Measurements from ENCODE around the gene OTOG.
A peak's percentile ranks its signal among the peaks of the same experiment; 100 is the strongest.
"Not testable (repeated sequence)": the region's sequence is repeated elsewhere in the genome, so short reads cannot be mapped to it uniquely, and the experiment has no call there.

The OTOG gene

DNA sequence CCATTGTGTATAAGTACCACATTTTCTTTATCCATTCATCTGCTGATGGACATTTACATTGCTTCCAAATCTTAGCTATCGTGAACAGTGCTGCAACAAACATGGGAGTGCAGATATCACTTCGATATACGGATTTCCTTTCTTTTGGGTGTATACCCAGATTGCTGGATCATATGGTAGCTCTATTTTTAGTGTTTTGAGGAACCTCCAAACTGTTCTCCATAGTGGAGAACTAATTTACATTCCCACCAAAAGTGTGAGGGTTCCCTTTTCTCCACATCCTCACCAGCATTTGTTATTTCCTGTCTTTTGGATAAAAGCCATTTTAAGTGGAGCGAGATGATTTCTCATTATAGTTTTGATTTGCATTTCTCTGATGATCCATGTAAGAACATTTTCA, 75.7 kb downstream of the OTOG start:
- DNase-seq (ENCODE audit: low spot score); FAIRE-seq: not testable (repeated sequence)

DNA sequence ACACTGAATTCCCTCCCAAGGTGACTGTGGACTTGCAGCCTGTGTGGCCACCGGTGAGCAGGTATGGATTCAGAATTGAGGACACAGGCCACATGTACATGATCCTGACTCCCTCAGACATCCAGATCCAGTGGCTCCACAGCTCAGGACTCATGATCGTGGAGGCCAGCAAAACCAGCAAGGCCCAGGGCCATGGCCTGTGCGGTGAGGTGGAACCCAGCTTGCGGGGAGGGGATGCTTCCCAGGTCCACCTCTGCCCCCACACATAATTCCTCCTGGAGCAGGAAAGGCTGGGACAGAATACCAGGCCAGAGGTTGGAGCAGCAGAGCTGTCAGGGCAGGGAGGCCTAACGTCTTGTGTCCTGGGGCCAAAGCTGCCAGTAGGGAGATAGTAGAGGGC, 82.1 kb downstream of the OTOG start:
- DNase-seq (ENCODE audit: low spot score) (no peak), FAIRE-seq (no peak)

DNA sequence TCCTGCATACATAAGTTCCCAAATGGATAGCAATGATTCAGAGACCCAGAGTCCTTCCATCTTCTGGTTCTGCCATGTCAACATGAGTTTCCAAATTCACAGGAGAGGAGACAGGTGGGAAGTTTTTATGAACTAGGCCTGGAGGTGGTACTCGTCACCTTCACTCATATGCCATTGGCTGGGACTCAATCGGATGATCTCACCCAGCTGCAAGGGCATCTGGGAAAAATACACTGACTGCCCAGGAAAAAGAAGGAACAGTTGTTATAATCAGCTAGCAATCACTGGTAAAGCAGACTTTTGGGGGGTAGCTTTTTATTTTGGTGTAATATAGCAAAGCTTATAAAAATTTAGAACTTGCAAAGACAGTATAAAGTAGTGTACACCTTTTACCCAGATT, 83.9 kb downstream of the OTOG start:
- no peak for DNase-seq (ENCODE audit: low spot score)
- no peak for FAIRE-seq

DNA sequence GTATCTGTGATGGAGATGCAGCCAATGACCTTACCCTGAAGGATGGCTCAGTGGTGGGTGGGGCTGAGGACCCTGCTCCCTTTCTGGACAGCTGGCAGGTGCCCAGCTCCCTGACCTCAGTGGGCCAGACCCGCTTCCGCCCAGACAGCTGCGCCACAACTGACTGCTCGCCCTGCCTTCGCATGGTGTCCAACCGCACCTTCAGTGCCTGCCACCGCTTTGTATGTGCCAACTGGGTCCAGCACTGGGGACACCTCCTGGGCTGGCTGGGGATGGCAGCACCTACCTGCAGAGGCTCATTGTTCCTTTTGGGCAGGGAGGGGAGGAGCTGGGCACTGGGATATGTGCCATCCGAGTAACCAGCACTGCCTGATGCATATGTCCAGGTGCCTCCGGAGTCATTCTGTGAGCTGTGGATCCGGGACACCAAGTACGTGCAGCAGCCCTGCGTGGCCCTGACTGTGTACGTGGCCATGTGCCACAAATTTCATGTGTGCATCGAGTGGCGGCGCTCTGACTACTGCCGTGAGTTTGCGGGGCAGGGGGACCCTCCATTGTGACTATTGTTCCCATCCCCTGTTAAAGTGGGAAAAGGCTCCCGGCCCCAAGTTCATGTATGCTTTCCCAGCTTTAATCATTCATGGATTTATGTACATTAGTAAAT, 84.8 kb downstream of the OTOG start:
- DNase-seq (ENCODE audit: low spot score) (no peak), FAIRE-seq (no peak)

DNA sequence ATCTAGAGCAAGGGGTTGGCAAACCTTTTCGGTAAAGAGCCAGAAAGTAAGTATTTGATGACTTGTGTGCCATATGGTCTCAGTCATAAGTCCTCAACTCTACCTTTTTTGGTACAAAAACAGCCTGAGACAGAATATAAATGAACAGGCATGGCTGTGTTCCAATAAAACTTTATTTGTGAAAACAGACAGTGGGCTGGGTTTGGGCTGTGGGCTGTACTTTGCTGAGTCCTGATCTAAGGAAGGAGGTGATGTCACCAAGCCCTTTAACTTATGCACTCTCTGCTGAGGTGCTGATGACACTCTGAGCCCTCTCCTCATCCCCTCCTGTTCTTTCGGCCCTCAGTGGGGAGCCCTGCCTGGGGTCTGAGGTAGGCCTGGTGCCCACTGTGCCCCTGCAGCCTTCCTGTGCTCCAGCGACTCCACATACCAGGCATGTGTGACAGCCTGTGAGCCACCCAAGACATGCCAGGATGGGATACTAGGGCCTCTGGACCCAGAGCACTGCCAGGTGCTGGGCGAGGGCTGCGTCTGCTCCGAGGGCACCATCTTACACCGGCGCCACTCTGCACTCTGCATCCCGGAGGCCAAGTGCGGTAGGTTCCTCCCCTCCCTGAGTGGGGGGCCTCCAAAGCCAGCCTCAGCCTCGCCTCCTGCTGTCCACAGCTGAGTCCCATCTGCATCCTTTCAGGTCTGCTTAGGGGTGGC, 86.4 kb downstream of the OTOG start:
- FAIRE-seq (no peak), DNase-seq (ENCODE audit: low spot score) (no peak)

DNA sequence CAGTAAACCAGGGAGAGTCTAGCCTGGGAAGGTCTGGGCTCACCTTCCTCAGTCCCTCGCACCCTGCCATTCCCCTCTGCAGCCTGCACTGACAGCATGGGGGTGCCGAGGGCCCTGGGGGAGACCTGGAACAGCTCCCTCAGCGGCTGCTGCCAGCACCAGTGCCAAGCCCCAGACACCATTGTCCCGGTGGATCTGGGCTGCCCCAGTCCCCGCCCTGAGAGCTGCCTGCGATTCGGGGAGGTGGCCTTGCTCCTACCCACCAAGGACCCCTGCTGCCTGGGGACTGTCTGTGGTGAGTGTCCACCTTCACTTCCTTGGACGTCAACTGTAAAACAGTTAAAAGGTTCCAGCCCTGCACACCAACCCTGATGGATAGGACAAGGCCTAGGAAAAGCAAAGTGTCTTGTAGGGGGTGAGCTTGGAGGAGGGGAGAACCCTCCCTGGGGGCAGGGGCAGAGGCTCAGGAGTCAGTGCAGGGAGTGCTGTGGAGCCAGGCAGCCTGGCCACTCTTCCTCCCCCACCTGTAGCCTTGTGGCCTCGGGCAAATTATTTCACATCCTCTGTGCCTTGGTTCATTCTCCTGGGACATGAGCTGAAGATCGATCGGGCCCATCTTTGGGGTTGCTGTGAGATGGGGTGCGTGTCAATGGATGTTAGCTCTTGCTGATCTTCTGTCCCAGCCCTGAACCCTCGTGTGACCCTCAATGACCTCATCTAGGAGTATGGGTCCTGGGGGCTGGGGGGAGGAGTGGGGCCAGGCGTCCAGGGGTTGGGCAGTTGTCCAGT, 87.1 kb downstream of the OTOG start:
- FAIRE-seq (no peak), DNase-seq (ENCODE audit: low spot score) (no peak)

DNA sequence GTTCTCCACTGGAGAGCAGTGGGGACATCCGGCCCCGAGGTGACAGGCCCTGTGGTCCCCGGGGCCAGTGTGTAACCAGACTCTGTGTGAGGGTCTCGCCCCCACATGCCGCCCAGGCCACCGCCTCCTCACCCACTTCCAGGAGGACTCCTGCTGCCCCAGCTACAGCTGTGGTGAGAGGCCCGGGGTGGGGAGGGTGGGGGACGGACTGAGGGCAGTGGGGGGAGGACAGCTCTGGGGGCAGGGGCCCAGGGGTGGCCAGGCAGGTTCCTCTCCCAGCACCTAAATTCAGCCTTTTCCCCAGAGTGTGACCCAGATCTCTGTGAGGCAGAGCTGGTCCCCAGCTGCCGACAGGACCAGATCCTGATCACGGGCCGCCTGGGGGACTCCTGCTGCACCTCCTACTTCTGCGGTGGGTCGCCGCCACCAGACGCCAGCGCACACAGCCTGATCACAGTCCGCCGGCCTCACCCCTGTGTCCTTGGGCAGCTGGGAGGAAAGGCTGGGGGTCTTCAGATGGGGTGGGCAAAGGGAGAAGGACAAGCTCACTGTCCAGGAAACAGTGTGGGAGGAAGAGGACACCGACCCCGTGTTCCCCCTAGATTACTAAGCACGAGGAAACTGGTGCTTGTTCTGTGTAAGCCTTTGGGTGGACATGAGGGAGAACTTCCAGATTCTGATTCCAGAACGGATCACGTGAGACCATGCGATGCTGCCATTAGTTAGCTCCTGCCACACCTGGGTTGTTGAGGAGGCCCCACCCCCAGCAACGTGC, 87.9 kb downstream of the OTOG start:
- FAIRE-seq = no peak
- peak; percentile 1 for DNase-seq (ENCODE audit: low spot score)

DNA sequence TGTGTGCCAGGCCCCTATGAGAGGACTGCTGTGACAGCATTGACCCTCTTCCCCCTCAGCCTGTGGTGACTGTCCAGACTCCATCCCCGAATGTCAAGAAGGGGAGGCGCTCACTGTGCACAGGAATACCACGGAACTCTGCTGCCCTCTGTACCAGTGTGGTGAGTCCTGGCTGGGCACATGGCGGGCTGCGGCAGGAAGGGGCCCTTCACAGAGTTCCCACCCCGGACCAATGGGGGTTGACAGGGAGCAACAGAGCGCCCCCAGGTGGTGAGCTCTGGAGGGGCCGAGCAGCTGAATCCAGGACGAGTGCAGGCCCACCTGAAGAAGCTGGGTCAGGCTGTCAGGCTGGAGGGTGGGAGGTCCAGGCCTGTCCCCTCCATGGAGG, 88.5 kb downstream of the OTOG start:
- DNase-seq (ENCODE audit: low spot score) (no peak), FAIRE-seq (no peak)

DNA sequence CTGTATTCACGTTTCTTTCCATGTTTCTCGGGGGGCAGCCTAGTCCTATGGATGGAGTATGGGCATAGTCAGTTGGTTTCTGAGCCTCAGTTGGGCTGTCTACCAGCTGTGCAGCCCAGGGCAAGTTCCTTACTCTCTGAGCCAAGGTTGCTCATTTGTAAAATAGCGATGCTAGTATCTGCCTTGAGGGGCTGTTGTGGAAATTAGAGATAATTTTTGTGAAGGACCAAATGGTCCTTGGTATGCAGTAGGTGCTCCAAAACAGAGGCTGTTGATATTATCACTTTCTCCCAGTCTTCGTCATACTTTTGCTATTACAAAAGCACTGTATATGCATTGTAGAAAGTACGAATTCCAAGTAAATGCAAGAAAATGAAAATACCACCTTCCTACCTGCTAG, 89.7 kb downstream of the OTOG start:
- no peak for FAIRE-seq
- no peak for DNase-seq (ENCODE audit: low spot score)

DNA sequence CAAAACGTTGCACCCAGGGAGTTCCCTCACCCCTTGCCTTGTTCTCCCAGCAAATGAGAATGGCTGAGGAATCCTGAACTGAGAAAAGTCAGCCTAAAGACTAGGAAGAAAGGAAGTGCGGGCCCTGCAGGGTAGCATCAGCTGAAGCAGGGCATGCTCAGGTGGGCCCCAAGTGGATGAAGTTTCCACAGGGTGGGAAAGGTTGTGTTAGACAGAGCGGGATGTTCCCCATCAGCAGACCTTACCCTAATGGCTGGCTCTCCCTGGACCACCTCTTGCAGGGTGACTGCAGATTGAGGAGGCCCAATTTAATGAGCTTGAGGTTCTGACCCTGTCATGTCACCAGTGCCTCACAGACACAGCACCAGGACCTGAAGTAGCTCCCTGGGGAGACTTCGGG, 90.8 kb downstream of the OTOG start:
- FAIRE-seq = no peak
- DNase-seq (ENCODE audit: low spot score) = no peak

DNA sequence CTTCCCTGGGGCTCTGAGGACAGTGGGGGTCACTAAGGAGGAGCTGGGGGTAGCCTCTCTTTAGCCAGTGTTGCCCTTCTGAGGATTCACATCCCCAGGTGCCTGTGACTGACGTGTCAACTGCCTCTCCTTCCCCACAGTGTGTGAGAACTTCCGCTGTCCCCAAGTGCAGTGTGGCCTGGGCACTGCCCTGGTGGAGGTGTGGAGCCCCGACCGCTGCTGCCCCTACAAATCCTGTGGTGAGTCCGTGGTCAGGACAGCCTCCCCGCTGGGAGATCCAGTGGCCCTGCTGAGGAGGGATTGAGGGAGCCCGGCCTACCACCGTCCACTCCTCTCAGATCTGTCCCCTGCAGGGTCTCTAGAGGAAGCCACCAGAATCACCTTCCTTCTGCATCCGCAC, 91.3 kb downstream of the OTOG start:
- FAIRE-seq = no peak

DNA sequence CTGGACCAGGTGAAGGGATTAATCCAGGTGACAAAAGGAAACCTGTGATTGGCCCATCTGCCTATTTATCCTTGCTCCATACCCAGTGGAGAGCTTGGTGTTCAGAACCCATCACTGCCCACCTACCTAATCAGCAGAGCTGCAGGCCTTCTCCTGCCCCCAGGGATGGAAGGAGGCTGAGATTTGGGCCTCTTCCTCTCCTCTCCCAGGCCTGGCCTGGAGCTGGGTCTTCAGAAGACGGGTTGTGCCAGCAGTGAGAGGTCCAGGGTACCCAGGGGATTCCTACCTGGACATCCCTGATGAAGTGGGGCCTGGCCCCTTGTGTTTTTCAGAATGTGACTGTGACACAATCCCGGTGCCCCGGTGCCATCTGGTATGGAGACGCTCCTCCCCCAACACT, 92.0 kb downstream of the OTOG start:
- FAIRE-seq = no peak

More for the DNA sequence above, 91.3 kb downstream of the OTOG start:
- DNase-seq (ENCODE audit: low spot score) = no peak

DNA sequence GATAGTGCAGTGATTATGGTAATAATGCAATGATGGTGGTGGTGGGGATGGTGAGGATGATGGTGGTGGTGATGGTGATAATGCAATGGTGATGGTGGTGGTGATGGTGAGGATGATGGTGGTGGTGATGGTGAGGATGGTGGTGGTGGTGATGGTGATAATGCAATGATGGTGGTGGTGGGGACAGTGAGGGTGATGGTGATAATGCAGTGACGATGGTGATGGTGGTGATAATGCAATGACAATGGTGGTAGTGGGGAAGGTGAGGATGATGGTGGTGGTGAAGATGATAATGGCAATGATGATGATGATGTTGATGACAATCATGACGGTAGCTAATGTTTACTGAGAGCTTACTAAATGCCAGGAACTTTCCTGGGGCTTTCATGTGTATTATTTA, 92.7 kb downstream of the OTOG start:
- DNase-seq (ENCODE audit: low spot score) (no peak), FAIRE-seq (peak; percentile 98)

More for the DNA sequence above, 92.0 kb downstream of the OTOG start:
- no peak for DNase-seq (ENCODE audit: low spot score)

DNA sequence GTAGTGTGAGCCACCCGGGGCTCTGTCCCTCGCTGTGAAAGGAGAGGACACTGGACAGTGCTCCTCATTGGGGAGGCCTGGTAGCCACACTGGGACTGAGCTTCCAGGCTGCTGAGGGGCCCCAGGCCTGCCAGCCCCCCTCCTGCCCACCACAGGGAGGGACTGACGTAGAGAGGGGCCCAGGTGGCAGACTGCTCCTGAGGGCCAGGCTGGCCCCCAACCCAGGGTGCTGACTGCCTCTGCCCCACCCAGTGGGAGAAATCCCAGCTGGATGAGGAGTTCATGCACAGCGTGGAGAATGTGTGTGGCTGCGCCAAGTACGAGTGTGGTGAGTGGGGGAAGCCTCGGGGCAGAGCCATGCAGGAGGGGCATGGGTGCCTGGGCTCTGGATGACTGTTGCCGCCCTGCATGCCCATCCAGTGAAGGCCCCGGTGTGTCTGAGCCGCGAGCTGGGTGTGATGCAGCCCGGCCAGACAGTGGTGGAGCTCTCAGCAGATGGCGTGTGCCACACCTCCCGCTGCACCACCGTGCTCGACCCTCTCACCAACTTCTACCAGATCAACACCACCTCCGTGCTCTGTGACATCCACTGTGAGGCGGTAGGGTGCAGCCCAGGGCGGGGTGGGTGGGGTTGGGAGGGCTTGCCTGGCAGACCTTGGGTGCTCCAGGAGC, 93.6 kb downstream of the OTOG start:
- no peak for DNase-seq (ENCODE audit: low spot score)
- FAIRE-seq = no peak

DNA sequence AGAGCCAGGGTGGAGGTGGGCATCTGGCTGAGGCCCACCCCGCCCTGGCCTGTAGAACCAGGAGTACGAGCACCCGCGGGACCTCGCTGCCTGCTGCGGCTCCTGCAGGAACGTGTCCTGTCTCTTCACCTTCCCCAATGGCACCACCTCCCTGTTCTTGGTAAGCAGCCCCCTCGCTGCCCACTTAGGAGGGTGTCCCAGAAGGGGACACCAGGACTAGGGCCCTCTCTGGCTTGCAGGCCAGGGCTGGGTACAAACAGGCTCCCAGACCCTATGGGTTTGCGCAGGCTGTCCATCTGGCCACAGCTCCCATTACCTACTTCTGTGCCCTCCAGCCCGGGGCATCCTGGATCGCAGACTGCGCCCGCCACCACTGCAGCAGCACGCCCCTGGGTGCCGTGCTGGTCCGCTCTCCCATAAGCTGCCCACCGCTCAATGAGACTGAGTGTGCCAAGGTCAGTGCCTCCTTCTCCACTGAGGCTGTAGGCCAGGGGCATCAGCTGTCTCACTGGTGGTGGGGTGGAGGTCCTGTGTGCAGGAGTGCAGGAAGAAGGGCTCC, 94.8 kb downstream of the OTOG start:
- FAIRE-seq (no peak), DNase-seq (ENCODE audit: low spot score) (no peak)

DNA sequence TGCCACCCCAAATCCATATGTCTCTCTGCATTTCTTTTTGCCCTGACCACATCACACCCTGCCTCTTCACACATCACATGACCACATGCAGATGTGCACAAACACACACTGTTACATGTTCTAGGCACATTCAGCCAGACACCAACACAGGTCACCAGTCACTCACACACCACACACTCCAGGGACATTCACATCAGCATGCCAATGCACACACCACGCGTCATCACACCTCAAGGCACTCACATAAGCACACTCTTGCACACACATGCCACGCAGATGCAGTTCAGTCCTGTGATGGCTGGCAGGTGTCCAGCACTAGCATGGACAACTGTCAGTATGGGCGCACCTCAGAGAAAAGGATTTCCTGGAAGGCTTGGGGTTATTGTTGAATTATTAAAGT, 95.3 kb downstream of the OTOG start:
- DNase-seq (ENCODE audit: low spot score) (no peak), FAIRE-seq (no peak)

DNA sequence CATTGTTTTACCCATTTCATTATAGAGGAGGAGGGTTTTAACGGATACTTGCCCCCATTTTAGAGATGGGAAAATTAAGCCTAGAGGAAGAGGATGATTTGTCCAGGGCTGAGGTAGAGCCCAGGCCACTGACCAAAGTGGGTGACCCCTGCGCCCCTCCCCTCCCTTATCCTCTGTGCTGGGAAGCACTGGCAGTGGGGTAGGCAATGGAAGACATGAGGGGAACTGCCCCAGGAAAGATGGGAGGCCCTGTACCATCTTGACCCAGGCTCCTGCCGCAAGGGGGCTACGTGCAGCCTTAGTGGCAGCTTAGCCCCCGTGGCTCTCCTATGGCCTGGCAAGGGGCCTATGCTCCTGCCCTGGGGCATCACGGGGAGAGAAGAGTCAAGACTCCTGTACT, 95.9 kb downstream of the OTOG start:
- DNase-seq (ENCODE audit: low spot score) (no peak), FAIRE-seq (no peak)

DNA sequence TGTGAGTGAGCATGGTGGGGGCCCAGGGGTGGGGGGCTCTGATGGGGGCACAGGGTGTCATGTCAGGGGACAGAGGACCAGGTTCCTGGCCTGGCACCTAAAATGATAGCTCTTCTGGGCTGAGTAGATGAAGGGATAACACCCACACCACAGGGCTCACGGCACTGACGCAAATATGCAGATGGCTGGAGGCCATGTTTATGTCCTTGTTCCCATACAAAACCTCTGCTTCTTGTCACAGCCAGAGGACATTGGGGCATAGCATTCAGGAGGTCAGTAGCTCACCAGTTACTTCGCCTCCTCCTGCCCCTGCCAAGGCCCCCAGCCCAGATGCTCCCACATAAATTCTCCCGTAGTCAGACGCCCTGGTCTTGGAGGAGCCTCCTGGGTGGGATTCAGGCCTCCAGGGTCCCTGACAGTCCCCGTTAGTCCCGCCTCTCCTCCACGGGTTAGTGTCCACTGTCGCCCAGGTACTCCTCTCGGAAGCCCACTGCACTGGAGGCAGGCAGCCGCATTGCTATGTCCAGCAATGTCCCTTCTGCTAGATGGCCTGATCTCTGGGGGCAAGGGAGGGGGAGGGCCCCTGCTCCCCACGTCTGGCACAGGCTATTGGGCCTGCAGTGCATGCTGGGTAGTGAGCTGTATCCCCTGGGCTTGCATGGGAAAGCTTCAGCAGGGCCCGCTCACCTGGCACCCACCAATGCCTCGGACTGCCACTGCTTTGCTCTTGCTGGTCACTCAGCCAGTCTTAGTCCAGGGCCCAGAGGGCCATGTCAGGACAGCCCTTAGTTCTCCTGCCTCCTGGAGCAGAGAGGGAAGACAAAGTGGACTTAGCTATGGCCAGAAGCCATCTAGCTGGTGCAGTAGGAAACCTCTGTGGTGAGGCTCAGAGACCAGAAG, 96.7 kb downstream of the OTOG start:
- FAIRE-seq = no peak
- no peak for DNase-seq (ENCODE audit: low spot score)

DNA sequence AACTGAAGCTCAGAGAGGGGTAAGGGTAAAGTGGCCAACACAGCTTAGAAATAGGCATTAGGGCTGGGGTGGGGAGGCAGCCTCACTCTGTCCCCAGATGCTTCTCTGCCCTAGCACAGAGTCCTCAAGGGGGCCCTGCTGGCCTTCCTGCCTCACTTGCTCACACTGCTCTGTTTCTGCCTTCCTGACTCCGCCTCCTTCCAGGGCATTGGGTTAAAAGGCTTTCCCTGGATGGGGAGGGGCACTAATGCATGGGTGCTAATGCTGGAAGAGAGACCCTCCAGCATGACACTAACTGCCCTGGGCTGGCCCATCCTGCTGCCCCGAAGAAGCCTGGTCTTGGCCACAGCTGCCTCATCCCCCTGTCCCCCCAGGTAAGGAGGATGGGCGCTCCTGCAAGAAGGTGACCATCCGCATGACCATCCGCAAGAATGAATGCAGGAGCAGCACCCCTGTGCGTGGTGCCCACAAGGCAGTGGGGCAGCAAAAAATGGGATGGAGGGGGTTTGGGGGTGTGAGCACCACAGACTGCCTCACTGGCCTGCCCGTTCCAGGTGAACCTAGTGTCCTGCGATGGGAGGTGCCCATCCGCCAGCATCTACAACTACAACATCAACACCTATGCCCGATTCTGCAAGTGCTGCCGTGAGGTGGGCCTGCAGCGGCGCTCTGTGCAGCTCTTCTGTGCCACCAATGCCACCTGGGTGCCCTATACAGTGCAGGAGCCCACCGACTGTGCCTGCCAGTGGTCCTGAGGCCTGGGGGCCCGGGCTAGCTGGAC, 98.3 kb downstream of the OTOG start:
- FAIRE-seq (no peak), DNase-seq (ENCODE audit: low spot score) (no peak)
